GM19455 (cell line): ENCODE results near the gene EVC.

Experiments
- ATAC-seq: cut with Tn5 transposase; IDR thresholded peaks from one replicate; pipeline ENCODE4 v1.9.1; 2021; ENCODE audit not compliant: unreplicated experiment

Gene EVC

GRCh38 chr4:5710961-5711478, at the start of gene EVC:
TSS of gene EVC (plus strand) at chr4:5711201. CDS start at chr4:5711381, 180 bp downstream.
- no peak for ATAC-seq

GRCh38 chr4:5661237-5661636, 49.8 kb upstream of the EVC start:
- ATAC-seq, result no peak

- no peak for ATAC-seq
These were observed 48.4 kb upstream of the EVC start for GRCh38 chr4:5662555-5662954.

- ATAC-seq, result no peak
These were observed 46.2 kb upstream of the EVC start for GRCh38 chr4:5664778-5665177.

- no peak for ATAC-seq
These were observed 44.3 kb upstream of the EVC start for GRCh38 chr4:5666741-5667140.

- no peak for ATAC-seq
These were observed 34.2 kb upstream of the EVC start for GRCh38 chr4:5676763-5677162.

GRCh38 chr4:5678977-5679376, 32.0 kb upstream of the EVC start:
- ATAC-seq, result no peak

GRCh38 chr4:5683566-5683965, 27.4 kb upstream of the EVC start:
- ATAC-seq, result no peak

GRCh38 chr4:5685296-5685695, 25.7 kb upstream of the EVC start:
- ATAC-seq, result no peak

- ATAC-seq, result no peak
These were observed 24.7 kb upstream of the EVC start for GRCh38 chr4:5686338-5686737.

- ATAC-seq, result no peak
These were observed 21.9 kb upstream of the EVC start for GRCh38 chr4:5689065-5689464.

- ATAC-seq, result no peak
These were observed 19.4 kb upstream of the EVC start for GRCh38 chr4:5691491-5692132.

GRCh38 chr4:5693871-5694270, 17.1 kb upstream of the EVC start:
- ATAC-seq, result no peak

GRCh38 chr4:5696341-5696740, 14.7 kb upstream of the EVC start:
- no peak for ATAC-seq

- ATAC-seq, result no peak
These were observed 10.5 kb upstream of the EVC start for GRCh38 chr4:5700459-5700858.

GRCh38 chr4:5701971-5702370, 9.0 kb upstream of the EVC start:
- no peak for ATAC-seq

- no peak for ATAC-seq
These were observed 7.2 kb upstream of the EVC start for GRCh38 chr4:5703831-5704230.

- ATAC-seq, result no peak
These were observed 6.7 kb upstream of the EVC start for GRCh38 chr4:5704276-5704675.

- no peak for ATAC-seq
These were observed 5.2 kb upstream of the EVC start for GRCh38 chr4:5705647-5706320.

GRCh38 chr4:5706486-5707290, 4.3 kb upstream of the EVC start:
- ATAC-seq, result no peak

- ATAC-seq, result no peak
These were observed 3.6 kb upstream of the EVC start for GRCh38 chr4:5707366-5707765.
